C4-2B (cell line): Measurements from ENCODE around the gene FBLN5.

Source experiments
- H3K27ac ChIP-seq: fragments of 450-650 bp; 2 replicates; pipeline ENCODE4 v1.5.1; 2017
- CTCF ChIP-seq: fragments of 450-650 bp; conservative IDR thresholded peaks from 2 replicates; pipeline ENCODE4 v1.5.1; 2017; ENCODE audit warnings: mild to moderate bottlenecking
- ZFX ChIP-seq: fragments of 450-650 bp; IDR thresholded peaks from 2 replicates; pipeline ENCODE4 v1.6.1; 2017

Gene FBLN5

GRCh38 chr14:91889477-91890211 lies 57.9 kb downstream of the FBLN5 start:
- peak overlapping the region; percentile 16; the same call in 1 of the 2 replicates for H3K27ac ChIP-seq

GRCh38 chr14:91888641-91889476 lies 58.6 kb downstream of the FBLN5 start:
- no peak for TF ChIP-seq ZFX
- no peak for TF ChIP-seq CTCF
- H3K27ac ChIP-seq, result peak overlapping the region; percentile 16; the same call in 1 of the 2 replicates

More at GRCh38 chr14:91889477-91890211, 57.9 kb downstream of the FBLN5 start:
- TF ChIP-seq CTCF (no peak), ZFX (no peak; the same call in 1 of the 2 replicates)

- H3K27ac ChIP-seq, result no peak overlapping the region
- TF ChIP-seq ZFX (no peak), CTCF (no peak)
Observed at GRCh38 chr14:91886961-91887360, 60.5 kb downstream of the FBLN5 start.

- TF ChIP-seq ZFX (no peak), CTCF (no peak)
- H3K27ac ChIP-seq, result no peak overlapping the region
Observed at GRCh38 chr14:91885839-91886238, 61.7 kb downstream of the FBLN5 start.

GRCh38 chr14:91885113-91885712 lies 62.3 kb downstream of the FBLN5 start:
- TF ChIP-seq ZFX (no peak), CTCF (no peak)
- no peak overlapping the region for H3K27ac ChIP-seq

- H3K27ac ChIP-seq, result no peak overlapping the region
- no peak for TF ChIP-seq ZFX
- TF ChIP-seq CTCF, result no peak
Observed at GRCh38 chr14:91884664-91885063, 62.8 kb downstream of the FBLN5 start.
